OCI-LY1 (cell line): Measurements from ENCODE around the gene WNT7B.

Source experiments
- H2AFZ ChIP-seq: fragments of 200-600 bp; sonication (generic), shearing (Covaris generic); 2 replicates; pipeline ENCODE4 v1.6.0; 2014; ENCODE audit warnings: antibody characterized with exemption, mild to moderate bottlenecking, low read length
- H3F3A ChIP-seq: fragments of 200-600 bp; sonication (generic), shearing (Covaris generic); 2 replicates; pipeline ENCODE4 v1.6.0; 2014; ENCODE audit warnings: mild to moderate bottlenecking, antibody characterized with exemption, low read length, moderate library complexity; ENCODE audit not compliant: insufficient read depth
- H3K27ac ChIP-seq: fragments of 200-600 bp; sonication (generic); 2 replicates; pipeline ENCODE4 v1.5.1; 2014; ENCODE audit warnings: low read length, mixed run types, mild to moderate bottlenecking, low read depth; ENCODE audit not compliant: poor library complexity, severe bottlenecking
- H3K27me3 ChIP-seq: fragments of 200-600 bp; sonication (generic); 2 replicates; pipeline ENCODE4 v1.6.0; 2014; ENCODE audit warnings: antibody characterized with exemption, mild to moderate bottlenecking, low read length, moderate library complexity; ENCODE audit not compliant: insufficient read depth
- H3K36me3 ChIP-seq: fragments of 200-600 bp; sonication (generic); 2 replicates; pipeline ENCODE4 v1.6.1; 2014; ENCODE audit warnings: mild to moderate bottlenecking, antibody characterized with exemption, low read length, moderate library complexity, mixed read lengths; ENCODE audit not compliant: insufficient read depth
- H3K4me1 ChIP-seq: fragments of 200-600 bp; sonication (generic); 2 replicates; pipeline ENCODE4 v1.5.1; 2014; ENCODE audit warnings: mild to moderate bottlenecking, low read length, moderate library complexity; ENCODE audit not compliant: insufficient read depth, severe bottlenecking
- H3K4me2 ChIP-seq: fragments of 200-600 bp; sonication (generic), shearing (Covaris generic); 2 replicates; pipeline ENCODE4 v1.6.1; 2014; ENCODE audit warnings: low read length
- H3K4me3 ChIP-seq: fragments of 200-600 bp; sonication (generic); 2 replicates; pipeline ENCODE4 v1.5.1; 2014; ENCODE audit warnings: low read length, low read depth, mild to moderate bottlenecking, mixed read lengths; ENCODE audit not compliant: poor library complexity, severe bottlenecking
- H3K79me2 ChIP-seq: fragments of 200-600 bp; shearing (Covaris generic); 2 replicates; pipeline ENCODE4 v1.6.1; 2016; ENCODE audit warnings: mixed run types, low read length, mixed read lengths; ENCODE audit not compliant: insufficient read depth
- H3K9ac ChIP-seq: fragments of 200-600 bp; sonication (generic), shearing (Covaris generic); 2 replicates; pipeline ENCODE4 v1.6.1; 2014; ENCODE audit warnings: mild to moderate bottlenecking, low read length, mixed read lengths
- H3K9me2 ChIP-seq: fragments of 200-600 bp; sonication (generic), shearing (Covaris generic); 2 replicates; pipeline ENCODE4 v1.6.1; 2014; ENCODE audit warnings: low read depth, mild to moderate bottlenecking, low read length, mixed read lengths
- H3K9me3 ChIP-seq: fragments of 200-600 bp; shearing (Covaris generic); 2 replicates; pipeline ENCODE4 v1.6.1; 2014; ENCODE audit warnings: low read length, mixed read lengths
- H4K20me1 ChIP-seq: fragments of 200-600 bp; sonication (generic), shearing (Covaris generic); 2 replicates; pipeline ENCODE4 v1.6.0; 2016; ENCODE audit warnings: mild to moderate bottlenecking, low read length; ENCODE audit not compliant: insufficient read depth
- CTCF ChIP-seq: fragments of 200-600 bp; sonication (generic), shearing (Covaris generic); IDR thresholded peaks from 2 replicates; pipeline ENCODE4 v1.5.1; 2017; ENCODE audit warnings: mild to moderate bottlenecking, antibody characterized with exemption, low read length, moderate library complexity, mixed read lengths
- EZH2 ChIP-seq: fragments of 200-600 bp; sonication (generic), shearing (Covaris generic); IDR thresholded peaks from 2 replicates; pipeline ENCODE4 v1.8.0; 2017; ENCODE audit warnings: borderline replicate concordance, mixed run types, mild to moderate bottlenecking, antibody characterized with exemption, low read length, moderate library complexity, mixed read lengths

Gene WNT7B

GRCh38 chr22:45903355-45904135 lies 73.4 kb downstream of the WNT7B start:
- no peak overlapping the region for H3K4me2 ChIP-seq
- no peak overlapping the region for H3K27ac ChIP-seq
- no peak overlapping the region for H3K4me3 ChIP-seq

GRCh38 chr22:45897736-45898135 lies 79.2 kb downstream of the WNT7B start:
- no peaks in the 10 kb centered on the region for H3K4me1 ChIP-seq
- no peaks in the 10 kb centered on the region for H4K20me1 ChIP-seq
- H3K4me2 ChIP-seq = no peak overlapping the region
- no peak overlapping the region for H3K27ac ChIP-seq
- no peak overlapping the region for H3K4me3 ChIP-seq
- H3K36me3 ChIP-seq = no peaks in the 10 kb centered on the region
- H3K9me3 ChIP-seq = no peaks in the 10 kb centered on the region
- H3K9ac ChIP-seq = no peak overlapping the region
- H3K79me2 ChIP-seq = no peaks in the 10 kb centered on the region
- no peaks in the 10 kb centered on the region for H3F3A ChIP-seq
- TF ChIP-seq CTCF (no peak), EZH2 (no peak)
- no peak overlapping the region for H2AFZ ChIP-seq
- no peaks in the 10 kb centered on the region for H3K9me2 ChIP-seq
- H3K27me3 ChIP-seq = peaks cover 17% of the 10 kb centered on the region

More at GRCh38 chr22:45903355-45904135, 73.4 kb downstream of the WNT7B start:
- Histone ChIP-seq H3K27me3 (peaks cover 17% of the 10 kb centered on the region; the same call in 1 of the 2 replicates), H3K9me3 (no peaks in the 10 kb centered on the region), H4K20me1 (no peaks in the 10 kb centered on the region), H3K79me2 (no peaks in the 10 kb centered on the region), H3K9me2 (no peaks in the 10 kb centered on the region), H3F3A (no peaks in the 10 kb centered on the region), H3K9ac (no peak overlapping the region), H3K36me3 (no peaks in the 10 kb centered on the region), H3K4me1 (no peaks in the 10 kb centered on the region), H2AFZ (no peak overlapping the region)
- TF ChIP-seq CTCF (no peak), EZH2 (no peak)

- H3K9me2 ChIP-seq = no peaks in the 10 kb centered on the region
- no peaks in the 10 kb centered on the region for H4K20me1 ChIP-seq
- TF ChIP-seq EZH2 (no peak), CTCF (no peak)
- peaks cover 17% of the 10 kb centered on the region for H3K27me3 ChIP-seq
- no peaks in the 10 kb centered on the region for H3K9me3 ChIP-seq
- no peaks in the 10 kb centered on the region for H3K36me3 ChIP-seq
- no peaks in the 10 kb centered on the region for H3K79me2 ChIP-seq
- H3K4me1 ChIP-seq = no peaks in the 10 kb centered on the region
- no peak overlapping the region for H3K4me3 ChIP-seq
- no peaks in the 10 kb centered on the region for H3F3A ChIP-seq
- H2AFZ ChIP-seq = no peak overlapping the region
- no peak overlapping the region for H3K9ac ChIP-seq
- H3K4me2 ChIP-seq = no peak overlapping the region
- H3K27ac ChIP-seq = no peak overlapping the region
Observed at GRCh38 chr22:45896964-45897538, 79.9 kb downstream of the WNT7B start.
